Activated naive CD8-positive, alpha-beta T cell treated with anti-CD3 and anti-CD28 coated beads for 36 hours (primary cell): ENCODE measurements around the gene OGA. TPM values are rescaled to one million over a fixed set of nuclear protein-coding genes. Genes with fewer than 3 reads are reported as not detected.

ENCODE experiments used
- DNase-seq: peaks from one replicate; pipeline ENCODE4 v3.0.0; 2021
- H3K27ac Mint-ChIP-seq: one replicate; pipeline ENCODE4 v1.8.0; 2022; ENCODE audit warnings: mild to moderate bottlenecking, moderate library complexity, mixed read lengths
- H3K27me3 Mint-ChIP-seq: one replicate; pipeline ENCODE4 v1.8.0; 2022; ENCODE audit warnings: mild to moderate bottlenecking, mixed read lengths
- H3K36me3 Mint-ChIP-seq: one replicate; pipeline ENCODE4 v1.8.0; 2021; ENCODE audit warnings: mild to moderate bottlenecking, mixed read lengths
- H3K4me1 Mint-ChIP-seq: one replicate; pipeline ENCODE4 v1.8.0; 2021; ENCODE audit warnings: mixed read lengths
- H3K4me3 Mint-ChIP-seq: one replicate; pipeline ENCODE4 v1.8.0; 2022; ENCODE audit warnings: mild to moderate bottlenecking, moderate library complexity, mixed read lengths
- H3K9me3 Mint-ChIP-seq: one replicate; pipeline ENCODE4 v1.8.0; 2022; ENCODE audit warnings: mixed read lengths
- total RNA-seq, 2 experiments: library from RNA; stranded (reverse); gene quantifications; one replicate each; pipeline ENCODE4 v1.2.3, GENCODE V29; 2021

The OGA gene
- total RNA-seq, 2 experiments from 2014 or later: 92.2 to 100 TPM

- Mint-ChIP-seq H3K27ac (no peak overlapping the region), H3K4me3 (no peak overlapping the region), H3K27me3 (peaks cover 32% of the 10 kb centered on the region), H3K36me3 (no peaks in the 10 kb centered on the region), H3K9me3 (no peaks in the 10 kb centered on the region), H3K4me1 (no peaks in the 10 kb centered on the region)
- no peak for DNase-seq
Measured at GRCh38 chr10:101767966-101768790, 50.1 kb downstream of the OGA start.

GRCh38 chr10:101767600-101767945 is 50.7 kb downstream of the OGA start:
- H3K4me3 Mint-ChIP-seq: no peak overlapping the region
- peaks cover 26% of the 10 kb centered on the region for H3K27me3 Mint-ChIP-seq
- no peaks in the 10 kb centered on the region for H3K4me1 Mint-ChIP-seq
- H3K9me3 Mint-ChIP-seq: no peaks in the 10 kb centered on the region
- H3K27ac Mint-ChIP-seq: no peak overlapping the region
- DNase-seq: no peak
- no peaks in the 10 kb centered on the region for H3K36me3 Mint-ChIP-seq

DNA sequence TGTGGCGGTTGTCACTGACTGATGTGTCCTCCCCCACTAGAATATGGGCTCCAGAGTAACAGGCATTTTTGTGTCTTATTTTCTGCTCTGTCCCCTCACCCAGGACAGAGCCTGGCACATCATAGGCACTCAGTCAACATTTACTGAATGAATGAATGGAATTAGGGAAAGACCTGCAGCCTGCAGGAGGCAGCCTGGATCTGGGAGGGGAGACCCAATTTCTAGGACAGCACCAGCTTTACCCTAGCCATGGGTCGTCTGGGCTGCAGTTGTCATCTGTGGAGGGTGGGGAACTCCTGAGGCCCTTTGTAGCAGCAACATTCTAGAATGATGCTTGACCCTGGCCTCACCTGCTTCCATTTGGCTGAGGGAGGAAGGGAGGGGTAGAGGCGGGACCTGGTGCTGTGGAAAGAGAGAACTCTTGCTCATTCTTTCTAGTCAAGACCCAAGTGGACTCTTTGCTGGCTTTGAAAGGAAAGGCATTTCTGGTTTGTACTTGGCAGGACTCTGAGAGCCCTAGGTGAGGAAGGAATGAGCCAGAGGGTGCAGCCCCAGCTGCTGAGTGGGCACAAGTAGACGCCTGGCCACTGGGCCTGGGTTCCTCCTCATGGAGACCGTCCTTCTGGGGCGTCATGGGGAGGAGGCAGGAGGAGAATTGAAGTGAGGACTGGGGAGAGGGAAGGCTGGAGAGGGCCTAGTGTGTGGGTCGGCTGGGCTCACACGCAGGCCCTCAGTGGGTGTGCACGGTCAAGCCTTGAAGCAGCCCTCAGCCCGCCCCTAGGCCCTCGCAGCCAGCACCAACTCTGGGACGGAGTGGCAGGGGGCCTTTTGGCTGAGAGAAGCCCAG is 51.3 kb downstream of the OGA start:
- no peak overlapping the region for H3K4me3 Mint-ChIP-seq
- no peaks in the 10 kb centered on the region for H3K4me1 Mint-ChIP-seq
- peaks cover 22% of the 10 kb centered on the region for H3K27me3 Mint-ChIP-seq
- H3K9me3 Mint-ChIP-seq: no peaks in the 10 kb centered on the region
- H3K27ac Mint-ChIP-seq: no peak overlapping the region
- DNase-seq: no peak
- no peaks in the 10 kb centered on the region for H3K36me3 Mint-ChIP-seq

- Mint-ChIP-seq H3K27ac (no peak overlapping the region), H3K4me3 (no peak overlapping the region), H3K36me3 (no peaks in the 10 kb centered on the region), H3K27me3 (peaks cover 16% of the 10 kb centered on the region), H3K9me3 (no peaks in the 10 kb centered on the region), H3K4me1 (no peaks in the 10 kb centered on the region)
- DNase-seq: no peak
Measured at GRCh38 chr10:101766306-101766705, 51.9 kb downstream of the OGA start.

GRCh38 chr10:101763141-101763846 is 55.0 kb downstream of the OGA start:
- Mint-ChIP-seq H3K27ac (no peak overlapping the region), H3K27me3 (peaks cover 7% of the 10 kb centered on the region), H3K4me1 (no peaks in the 10 kb centered on the region), H3K4me3 (no peak overlapping the region), H3K36me3 (no peaks in the 10 kb centered on the region), H3K9me3 (no peaks in the 10 kb centered on the region)
- no peak for DNase-seq

DNA sequence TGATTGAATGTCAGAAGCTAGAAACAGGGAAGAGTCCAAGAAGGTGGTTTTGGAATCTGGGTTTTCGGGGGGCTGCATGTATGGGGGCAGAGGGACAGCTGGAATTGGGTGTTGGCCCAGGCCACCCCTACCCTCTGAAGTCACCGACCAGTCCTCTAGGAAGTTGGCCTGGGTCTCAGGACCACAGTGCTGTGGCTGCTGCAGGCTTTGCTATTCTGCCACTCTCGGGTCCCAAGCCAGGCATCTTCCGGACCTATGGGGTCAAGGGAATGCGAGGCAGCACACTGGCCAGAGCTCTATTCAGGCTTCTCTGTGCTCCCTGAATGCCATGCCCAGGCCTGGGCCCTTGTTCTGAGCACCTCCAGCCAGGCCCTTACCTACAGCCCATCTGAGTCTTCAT is 55.5 kb downstream of the OGA start:
- Mint-ChIP-seq H3K4me1 (no peaks in the 10 kb centered on the region), H3K27ac (no peak overlapping the region), H3K27me3 (peaks cover 7% of the 10 kb centered on the region), H3K4me3 (no peak overlapping the region), H3K36me3 (no peaks in the 10 kb centered on the region), H3K9me3 (no peaks in the 10 kb centered on the region)
- DNase-seq: no peak

DNA sequence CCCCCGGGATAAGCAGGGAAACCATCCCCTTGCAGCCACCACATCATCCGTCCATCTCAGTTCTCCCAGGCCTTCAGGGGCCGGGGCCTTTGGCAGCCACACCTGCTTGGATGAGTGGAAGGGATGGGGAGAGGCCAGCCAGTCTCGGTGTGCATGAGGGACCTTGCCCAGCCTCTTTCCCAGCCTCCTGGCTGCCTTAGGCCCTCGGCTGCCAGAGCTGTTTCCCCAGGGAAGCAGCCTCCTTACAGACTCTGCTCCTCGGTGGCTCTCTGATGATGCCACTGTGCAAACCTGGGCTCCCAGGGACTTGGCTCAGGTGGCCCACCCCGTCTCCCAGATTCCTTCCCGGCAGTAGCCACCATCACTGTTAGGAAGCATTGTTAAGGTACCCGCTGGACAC is 57.0 kb downstream of the OGA start:
- no peak overlapping the region for H3K27ac Mint-ChIP-seq
- DNase-seq: no peak

GRCh38 chr10:101760510-101760909 is 57.7 kb downstream of the OGA start:
- Mint-ChIP-seq H3K4me3 (no peak overlapping the region), H3K36me3 (no peaks in the 10 kb centered on the region), H3K4me1 (no peaks in the 10 kb centered on the region), H3K9me3 (no peaks in the 10 kb centered on the region), H3K27me3 (peaks cover 13% of the 10 kb centered on the region), H3K27ac (no peak overlapping the region)
- no peak for DNase-seq

More for the DNA sequence above, 57.0 kb downstream of the OGA start:
- H3K36me3 Mint-ChIP-seq: no peaks in the 10 kb centered on the region
- no peaks in the 10 kb centered on the region for H3K4me1 Mint-ChIP-seq
- H3K9me3 Mint-ChIP-seq: no peaks in the 10 kb centered on the region
- no peak overlapping the region for H3K4me3 Mint-ChIP-seq
- peaks cover 11% of the 10 kb centered on the region for H3K27me3 Mint-ChIP-seq

DNA sequence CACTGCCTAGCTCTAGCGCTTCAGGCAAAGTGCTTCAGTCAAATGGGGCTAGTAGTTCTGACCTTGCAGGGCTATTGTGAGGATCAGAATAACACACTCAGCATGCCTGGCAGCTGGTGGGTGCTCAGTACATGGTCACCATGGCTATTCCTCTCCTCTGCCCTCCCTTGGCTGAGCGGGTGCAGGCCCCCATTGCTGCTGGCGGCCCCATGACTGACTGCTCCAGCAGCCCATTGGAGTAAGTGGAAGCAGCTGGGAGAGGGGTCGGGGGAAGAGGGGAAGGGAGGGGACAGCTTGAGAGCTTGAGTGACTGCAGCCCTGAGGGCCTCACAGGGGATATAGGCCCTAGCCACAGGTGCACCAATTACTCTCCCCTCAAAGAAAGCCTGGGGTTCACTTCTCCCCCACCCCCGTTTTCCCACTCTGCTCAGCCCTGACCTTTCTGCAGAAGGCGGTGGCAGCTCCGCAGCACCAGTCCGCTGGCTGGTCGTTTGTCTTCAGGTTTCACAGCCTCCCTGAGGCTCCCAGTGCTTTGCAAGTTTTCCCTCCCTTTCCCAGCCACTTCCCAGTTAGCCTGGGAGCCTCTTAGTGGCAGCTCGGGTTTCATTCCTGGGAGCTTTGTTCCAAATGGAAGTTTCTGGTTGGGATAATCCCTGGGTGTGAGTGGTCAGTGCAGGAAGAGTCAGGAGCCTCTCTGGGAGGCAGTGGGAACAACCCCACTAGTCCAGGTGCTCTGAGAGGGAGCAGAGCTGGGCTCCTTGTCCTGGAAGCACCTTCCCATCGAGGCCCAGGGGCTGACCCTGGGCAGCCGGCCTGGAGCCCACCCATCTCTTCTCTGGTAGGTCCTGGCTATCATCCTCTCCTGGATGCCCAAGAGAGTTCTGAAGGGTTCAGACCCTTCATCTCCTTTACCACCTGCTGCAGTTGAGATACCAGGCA is 58.7 kb downstream of the OGA start:
- no peak overlapping the region for H3K4me3 Mint-ChIP-seq

GRCh38 chr10:101758858-101759257 is 59.4 kb downstream of the OGA start:
- H3K36me3 Mint-ChIP-seq: no peaks in the 10 kb centered on the region
- no peak overlapping the region for H3K4me3 Mint-ChIP-seq
- no peaks in the 10 kb centered on the region for H3K9me3 Mint-ChIP-seq
- no peak overlapping the region for H3K27ac Mint-ChIP-seq
- DNase-seq: no peak
- peaks cover 20% of the 10 kb centered on the region for H3K27me3 Mint-ChIP-seq
- H3K4me1 Mint-ChIP-seq: no peaks in the 10 kb centered on the region

More for the DNA sequence above, 58.7 kb downstream of the OGA start:
- H3K36me3 Mint-ChIP-seq: no peaks in the 10 kb centered on the region
- DNase-seq: no peak
- H3K4me1 Mint-ChIP-seq: no peaks in the 10 kb centered on the region
- H3K27me3 Mint-ChIP-seq: peaks cover 20% of the 10 kb centered on the region
- H3K27ac Mint-ChIP-seq: no peak overlapping the region
- H3K9me3 Mint-ChIP-seq: no peaks in the 10 kb centered on the region

GRCh38 chr10:101752241-101752640 is 66.0 kb downstream of the OGA start:
- Mint-ChIP-seq H3K4me3 (no peak overlapping the region), H3K9me3 (no peaks in the 10 kb centered on the region), H3K27ac (no peak overlapping the region), H3K4me1 (no peaks in the 10 kb centered on the region), H3K36me3 (no peaks in the 10 kb centered on the region), H3K27me3 (peaks cover 31% of the 10 kb centered on the region)
- no peak for DNase-seq

DNA sequence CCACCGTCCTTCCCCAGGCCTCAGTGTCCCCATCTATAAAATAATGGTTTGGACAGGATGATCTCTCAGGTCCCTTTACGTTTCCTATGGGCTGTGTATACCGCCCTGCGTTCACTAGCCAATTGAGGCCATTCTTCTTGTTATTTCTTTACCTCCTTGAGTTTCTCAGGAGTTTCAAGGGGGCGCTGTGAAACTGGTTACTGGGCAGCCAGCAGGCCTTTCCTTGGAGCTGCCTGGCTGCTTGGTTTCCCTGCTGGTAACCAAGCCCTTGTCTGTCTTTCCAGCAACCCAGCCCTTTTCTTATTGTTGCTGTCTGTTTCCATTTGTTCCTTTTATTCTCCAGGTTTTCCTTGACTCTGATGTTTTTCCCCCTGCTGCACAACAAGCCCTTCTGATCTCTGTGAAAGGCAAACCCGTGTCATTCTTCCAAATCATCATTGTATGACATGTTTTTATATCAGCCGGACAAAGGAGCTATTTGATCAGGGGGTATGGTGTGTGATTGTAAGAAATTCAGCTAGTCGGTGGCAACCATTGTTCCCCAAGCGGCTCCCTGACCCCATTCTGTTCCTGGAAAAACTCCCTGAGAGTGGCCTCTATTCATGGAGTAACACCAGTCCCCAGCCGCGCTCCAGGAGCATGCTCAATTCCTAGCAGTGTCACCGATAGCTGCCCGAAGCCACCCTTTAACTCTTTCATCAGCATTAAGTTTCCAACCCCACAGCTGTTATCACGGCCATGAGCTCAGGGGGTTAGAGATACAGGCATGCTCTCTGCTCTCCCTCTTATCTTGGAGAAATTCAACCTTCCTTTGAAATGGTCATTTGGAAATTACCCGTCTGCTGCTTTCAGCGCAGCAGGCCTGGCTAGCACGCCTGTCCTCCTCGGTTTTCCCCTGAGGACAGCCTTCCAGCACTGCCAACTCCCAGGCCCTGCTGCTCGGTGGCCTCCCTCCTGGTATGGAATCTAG is 68.9 kb downstream of the OGA start:
- Mint-ChIP-seq H3K27ac (no peak overlapping the region), H3K9me3 (no peaks in the 10 kb centered on the region), H3K36me3 (no peaks in the 10 kb centered on the region), H3K4me1 (no peaks in the 10 kb centered on the region), H3K4me3 (no peak overlapping the region), H3K27me3 (peaks cover 15% of the 10 kb centered on the region)
- no peak for DNase-seq

- Mint-ChIP-seq H3K36me3 (no peaks in the 10 kb centered on the region), H3K27me3 (peaks cover 13% of the 10 kb centered on the region), H3K27ac (no peak overlapping the region), H3K9me3 (no peaks in the 10 kb centered on the region), H3K4me3 (no peak overlapping the region), H3K4me1 (no peaks in the 10 kb centered on the region)
- no peak for DNase-seq
Measured at GRCh38 chr10:101748496-101748895, 69.7 kb downstream of the OGA start.
